Ishikawa (cell line): ENCODE measurements around the gene LURAP1L.

Experiments
- CEBPB ChIP-seq: IDR thresholded peaks from 2 replicates; pipeline ENCODE4 v1.6.1; 2012
- CREB1 ChIP-seq: IDR thresholded peaks from 2 replicates; pipeline ENCODE4 v1.6.1; 2012; ENCODE audit warnings: low read depth
- EGR1 ChIP-seq: IDR thresholded peaks from 2 replicates; pipeline ENCODE4 v1.6.1; 2012
- EP300 ChIP-seq: IDR thresholded peaks from 2 replicates; pipeline ENCODE4 v1.6.1; 2012; ENCODE audit warnings: borderline replicate concordance
- TAF1 ChIP-seq: IDR thresholded peaks from 2 replicates; pipeline ENCODE4 v1.6.1; 2012; ENCODE audit warnings: low read depth, mild to moderate bottlenecking
- TCF12 ChIP-seq: IDR thresholded peaks from 2 replicates; pipeline ENCODE4 v1.6.1; 2012; ENCODE audit warnings: low read depth
- TEAD4 ChIP-seq: IDR thresholded peaks from 2 replicates; pipeline ENCODE4 v1.6.1; 2012
- ZBTB7A ChIP-seq: IDR thresholded peaks from 2 replicates; pipeline ENCODE4 v1.6.1; 2012; ENCODE audit warnings: low read depth
- TF ChIP-seq, protein P1 (sequence below): IDR thresholded peaks from 2 replicates; pipeline ENCODE4 v1.6.1; 2012

DNA sequence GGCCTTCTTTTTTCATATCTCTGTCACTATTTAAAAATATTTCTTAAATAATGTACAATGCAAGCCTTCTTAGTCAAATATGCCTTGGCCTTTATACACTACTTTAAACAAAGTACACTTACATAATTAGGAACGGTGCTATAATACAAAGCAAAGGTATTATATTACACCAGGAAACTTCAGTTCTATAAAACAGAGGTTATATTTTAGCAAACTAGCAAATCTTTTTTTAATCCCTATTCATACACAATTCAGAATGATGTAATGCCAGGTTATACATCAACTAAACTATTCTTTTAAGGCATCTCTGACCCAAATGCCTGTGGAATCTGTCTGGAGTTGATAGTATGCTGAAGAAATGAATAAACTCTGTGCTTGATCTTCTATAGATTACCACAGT lies 10.7 kb upstream of the LURAP1L start:
- no peak for TF ChIP-seq EGR1
- no peak for TF ChIP-seq CEBPB
- TF ChIP-seq TEAD4 = no peak
- TF ChIP-seq EP300 = no peak
- TF ChIP-seq TCF12 = no peak
- TF ChIP-seq CREB1 = no peak
- no peak for TF ChIP-seq TAF1
- TF ChIP-seq, protein P1, sequence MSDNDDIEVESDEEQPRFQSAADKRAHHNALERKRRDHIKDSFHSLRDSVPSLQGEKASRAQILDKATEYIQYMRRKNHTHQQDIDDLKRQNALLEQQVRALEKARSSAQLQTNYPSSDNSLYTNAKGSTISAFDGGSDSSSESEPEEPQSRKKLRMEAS = no peak
- no peak for TF ChIP-seq ZBTB7A
